KOPT-K1 (cell line): Measurements from ENCODE around the gene CTCF.

Experiments
- H3K27ac ChIP-seq: fragments of 200-600 bp; sonication (generic); 2 replicates; pipeline ENCODE4 v1.5.1; 2016; ENCODE audit warnings: antibody characterized with exemption, mild to moderate bottlenecking, low read depth, low read length; ENCODE audit not compliant: poor library complexity, severe bottlenecking
- H3K36me3 ChIP-seq: fragments of 200-600 bp; sonication (generic); 2 replicates; pipeline ENCODE4 v1.5.1; 2017; ENCODE audit warnings: antibody characterized with exemption, mild to moderate bottlenecking, low read length, moderate library complexity; ENCODE audit not compliant: insufficient read depth
- H3K9me3 ChIP-seq: fragments of 200-600 bp; sonication (generic); 2 replicates; pipeline ENCODE4 v1.5.1; 2017; ENCODE audit warnings: antibody characterized with exemption, low read length, mild to moderate bottlenecking; ENCODE audit not compliant: insufficient read depth, poor library complexity, severe bottlenecking

CTCF gene

DNA sequence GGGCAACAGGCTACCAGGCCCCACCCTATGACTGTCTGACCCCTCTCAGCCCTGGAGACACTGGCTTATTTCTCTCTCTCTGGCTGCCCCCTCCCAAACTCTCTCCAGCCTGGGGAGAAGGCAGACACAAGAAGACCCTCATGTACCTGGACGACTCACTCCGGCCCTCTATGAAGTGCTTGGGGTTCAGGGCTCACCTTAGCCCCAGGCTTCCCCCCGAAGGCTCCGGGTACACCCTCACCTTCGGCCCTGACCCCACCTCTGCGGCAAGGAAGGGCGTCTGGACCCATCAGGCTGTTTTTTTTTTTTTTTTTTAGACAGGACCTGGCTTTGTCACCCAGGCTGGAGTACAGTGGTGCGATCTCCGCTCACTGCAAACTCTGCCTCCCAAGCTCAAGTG, 81.7 kb downstream of the CTCF start:
- H3K9me3 ChIP-seq, result no peaks in the 10 kb centered on the region
- peak overlapping the region; percentile 100 for H3K27ac ChIP-seq
- H3K36me3 ChIP-seq, result peaks cover 53% of the 10 kb centered on the region

DNA sequence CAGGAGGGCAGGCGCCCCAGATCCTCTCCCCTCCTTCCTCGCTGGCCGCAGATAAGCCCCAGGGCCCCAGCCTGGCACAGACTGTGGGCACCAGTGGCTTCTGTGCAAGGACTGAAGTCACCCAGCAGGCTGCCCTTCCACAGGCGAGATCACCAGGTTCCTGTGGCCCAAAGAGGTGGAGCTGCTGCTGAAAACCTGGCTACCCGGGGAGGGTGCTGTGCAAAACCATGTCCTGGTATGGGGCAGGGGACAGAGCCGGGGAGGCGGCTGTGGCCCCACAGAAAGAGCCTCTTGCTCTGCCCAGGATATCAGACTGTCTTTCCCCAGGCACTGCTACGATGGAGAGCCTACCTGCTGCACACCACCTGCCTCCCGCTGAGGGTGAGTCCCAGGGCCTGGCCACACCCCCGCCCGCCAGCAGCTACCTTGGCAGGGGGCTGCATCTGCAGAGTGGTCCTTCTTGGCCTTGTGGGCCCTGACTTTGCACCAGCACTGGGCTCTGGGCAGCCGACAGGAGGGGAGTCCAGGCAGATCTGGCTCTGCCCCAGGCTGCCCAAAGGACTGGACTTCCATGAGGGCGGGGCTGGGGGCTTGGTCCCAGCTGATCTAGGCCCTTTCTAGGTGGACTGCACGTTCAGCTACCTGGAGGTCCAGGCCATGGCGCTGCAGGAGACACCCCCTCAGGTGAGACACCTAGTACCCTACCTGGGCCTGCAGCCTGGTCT, 83.2 kb downstream of the CTCF start:
- H3K27ac ChIP-seq, result peak overlapping the region; percentile 100
- peaks cover 53% of the 10 kb centered on the region for H3K36me3 ChIP-seq
- no peaks in the 10 kb centered on the region for H3K9me3 ChIP-seq

DNA sequence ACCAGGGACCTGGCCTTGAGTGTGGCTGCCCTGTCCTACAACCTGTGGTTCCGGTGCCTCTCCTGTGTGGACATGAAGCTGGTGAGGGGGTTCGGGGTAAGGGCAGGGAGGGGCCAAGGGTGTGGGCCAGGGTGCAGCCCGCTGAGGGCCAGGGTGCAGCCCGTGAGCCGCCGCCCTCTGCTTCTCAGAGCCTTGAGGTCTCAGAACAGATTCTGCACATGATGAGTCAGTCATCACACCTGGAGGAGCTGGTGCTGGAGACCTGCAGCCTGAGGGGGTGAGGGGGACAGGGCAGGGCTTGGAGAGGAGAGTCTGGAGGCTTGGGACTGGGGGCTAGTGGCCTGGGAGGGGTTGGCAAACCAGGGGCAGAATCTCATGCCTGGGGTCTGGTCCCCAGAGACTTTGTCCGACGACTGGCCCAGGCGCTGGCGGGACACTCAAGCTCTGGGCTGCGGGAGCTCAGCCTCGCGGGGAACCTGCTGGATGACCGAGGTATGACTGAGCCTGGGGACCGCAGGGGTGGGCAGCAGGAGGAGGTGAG, 84.9 kb downstream of the CTCF start:
- Histone ChIP-seq H3K9me3 (no peaks in the 10 kb centered on the region), H3K27ac (no peak overlapping the region), H3K36me3 (peaks cover 62% of the 10 kb centered on the region)

- no peak overlapping the region for H3K27ac ChIP-seq
- no peaks in the 10 kb centered on the region for H3K9me3 ChIP-seq
- peaks cover 66% of the 10 kb centered on the region for H3K36me3 ChIP-seq
These were observed 85.4 kb downstream of the CTCF start for GRCh38 chr16:67647681-67648080.

DNA sequence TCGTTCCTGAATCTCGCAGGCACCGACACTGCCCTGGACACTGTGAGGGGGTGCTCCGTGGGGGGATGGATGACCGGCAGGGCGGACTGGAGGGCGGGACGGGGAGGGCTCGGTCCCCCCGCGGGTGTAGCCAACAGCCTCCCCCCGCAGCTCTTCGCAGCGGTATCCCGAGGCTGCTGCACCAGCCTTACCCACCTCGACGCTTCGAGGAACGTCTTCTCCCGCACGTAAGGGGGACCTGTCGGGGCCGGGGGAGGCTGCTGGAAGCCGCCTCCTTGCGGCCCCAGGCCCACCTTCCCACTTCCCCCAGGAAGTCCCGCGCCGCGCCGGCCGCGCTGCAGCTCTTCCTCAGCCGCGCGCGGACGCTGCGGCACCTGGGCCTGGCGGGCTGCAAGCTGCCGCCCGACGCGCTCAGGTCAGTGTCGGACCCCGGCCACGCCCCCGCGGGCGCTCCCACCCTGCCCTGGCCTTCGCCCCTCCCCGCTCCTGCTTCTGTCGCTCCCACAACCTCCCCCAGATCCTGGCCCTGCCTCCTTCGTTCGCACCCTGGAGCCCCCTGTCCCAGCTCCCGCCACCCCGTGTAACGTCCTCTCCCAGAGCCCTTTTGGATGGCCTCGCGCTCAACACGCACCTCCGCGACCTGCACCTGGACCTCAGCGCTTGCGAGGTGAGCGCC, 85.9 kb downstream of the CTCF start:
- Histone ChIP-seq H3K9me3 (no peaks in the 10 kb centered on the region), H3K36me3 (peaks cover 67% of the 10 kb centered on the region), H3K27ac (no peak overlapping the region)

DNA sequence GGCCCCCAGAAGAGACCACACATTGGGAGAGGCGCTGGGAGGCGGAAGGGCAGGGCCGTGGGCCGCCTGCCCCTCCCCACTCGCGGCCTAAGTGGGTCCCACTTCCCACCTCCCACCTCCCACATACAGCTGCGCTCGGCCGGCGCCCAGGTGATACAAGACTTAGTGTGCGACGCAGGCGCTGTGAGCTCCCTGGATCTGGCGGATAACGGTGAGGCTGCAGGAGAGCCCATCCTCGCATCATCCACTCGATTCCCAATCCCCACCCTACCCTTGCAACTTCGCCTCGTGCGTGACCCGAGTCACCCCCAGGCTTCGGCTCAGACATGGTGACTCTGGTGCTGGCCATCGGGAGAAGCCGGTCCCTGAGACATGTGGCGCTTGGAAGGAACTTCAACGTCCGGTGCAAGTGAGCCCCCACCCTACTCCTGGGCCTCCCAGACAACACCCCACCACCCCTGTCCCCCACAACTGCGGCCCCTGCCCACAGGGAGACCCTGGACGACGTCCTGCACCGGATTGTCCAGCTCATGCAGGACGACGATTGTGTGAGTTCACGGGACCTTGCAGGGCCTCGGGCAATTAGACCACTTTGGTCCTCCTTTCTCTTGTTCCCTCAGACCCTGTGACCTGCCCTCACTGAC, 86.6 kb downstream of the CTCF start:
- peaks cover 74% of the 10 kb centered on the region for H3K36me3 ChIP-seq
- H3K27ac ChIP-seq, result no peak overlapping the region
- no peaks in the 10 kb centered on the region for H3K9me3 ChIP-seq

- H3K27ac ChIP-seq, result no peak overlapping the region
- peaks cover 80% of the 10 kb centered on the region for H3K36me3 ChIP-seq
- no peaks in the 10 kb centered on the region for H3K9me3 ChIP-seq
These were observed 87.2 kb downstream of the CTCF start for GRCh38 chr16:67649494-67649931.

DNA sequence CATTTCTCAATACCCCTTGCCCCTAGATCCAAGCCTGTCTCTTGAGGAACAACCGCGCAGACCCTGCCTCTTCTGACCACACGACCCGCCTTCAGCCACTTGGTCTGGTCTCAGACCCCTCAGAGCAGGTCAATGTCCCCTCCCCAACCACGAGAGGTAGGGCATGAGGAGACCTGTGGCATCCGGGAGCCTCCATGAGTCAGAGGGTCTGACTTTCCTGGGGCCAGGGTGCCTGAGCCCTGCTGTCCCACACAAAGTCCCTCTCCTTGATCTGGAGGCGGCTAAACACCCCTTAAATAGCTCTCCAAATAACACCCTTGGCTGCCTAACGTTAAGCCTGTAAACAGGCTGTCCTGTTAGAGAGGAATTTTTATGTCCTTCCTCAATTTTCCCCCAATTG, 87.7 kb downstream of the CTCF start:
- peaks cover 85% of the 10 kb centered on the region for H3K36me3 ChIP-seq

GRCh38 chr16:67651039-67651438, 88.7 kb downstream of the CTCF start:
- Histone ChIP-seq H3K9me3 (no peaks in the 10 kb centered on the region), H3K36me3 (peaks cover 94% of the 10 kb centered on the region), H3K27ac (no peak overlapping the region)

More for the DNA sequence above, 87.7 kb downstream of the CTCF start:
- no peak overlapping the region for H3K27ac ChIP-seq
- no peaks in the 10 kb centered on the region for H3K9me3 ChIP-seq

GRCh38 chr16:67651847-67652246, 89.5 kb downstream of the CTCF start:
- H3K27ac ChIP-seq, result no peak overlapping the region
- no peaks in the 10 kb centered on the region for H3K9me3 ChIP-seq
- H3K36me3 ChIP-seq, result peaks cover 94% of the 10 kb centered on the region

DNA sequence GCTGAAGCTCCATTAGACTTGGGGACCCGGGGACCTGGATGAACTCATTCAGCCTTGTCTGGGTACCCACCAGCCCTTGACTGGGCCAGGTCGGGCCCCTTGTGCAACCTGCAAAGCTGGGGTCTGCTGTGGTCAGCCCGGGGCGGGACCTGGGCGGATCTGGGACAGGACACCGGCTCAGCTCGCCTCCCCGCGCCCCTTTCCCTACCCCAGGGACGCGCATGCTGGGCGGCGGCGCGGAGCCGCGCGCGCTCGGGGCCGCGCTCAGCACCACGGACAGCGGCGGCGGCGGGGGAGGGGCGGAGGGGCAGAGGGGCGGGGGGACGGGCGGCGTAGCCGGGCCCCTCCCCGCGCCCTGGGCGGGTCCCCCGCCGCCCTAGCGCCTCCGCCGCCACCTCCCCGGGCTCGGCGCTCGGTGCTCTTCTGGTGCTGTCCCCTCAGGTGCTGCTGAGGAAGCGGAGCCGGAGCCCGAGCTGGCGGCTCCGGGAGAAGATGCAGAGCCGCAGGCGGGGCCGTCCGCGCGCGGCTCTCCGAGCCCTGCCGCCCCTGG, 90.3 kb downstream of the CTCF start:
- Histone ChIP-seq H3K9me3 (no peaks in the 10 kb centered on the region), H3K36me3 (peaks cover 95% of the 10 kb centered on the region), H3K27ac (no peak overlapping the region)

DNA sequence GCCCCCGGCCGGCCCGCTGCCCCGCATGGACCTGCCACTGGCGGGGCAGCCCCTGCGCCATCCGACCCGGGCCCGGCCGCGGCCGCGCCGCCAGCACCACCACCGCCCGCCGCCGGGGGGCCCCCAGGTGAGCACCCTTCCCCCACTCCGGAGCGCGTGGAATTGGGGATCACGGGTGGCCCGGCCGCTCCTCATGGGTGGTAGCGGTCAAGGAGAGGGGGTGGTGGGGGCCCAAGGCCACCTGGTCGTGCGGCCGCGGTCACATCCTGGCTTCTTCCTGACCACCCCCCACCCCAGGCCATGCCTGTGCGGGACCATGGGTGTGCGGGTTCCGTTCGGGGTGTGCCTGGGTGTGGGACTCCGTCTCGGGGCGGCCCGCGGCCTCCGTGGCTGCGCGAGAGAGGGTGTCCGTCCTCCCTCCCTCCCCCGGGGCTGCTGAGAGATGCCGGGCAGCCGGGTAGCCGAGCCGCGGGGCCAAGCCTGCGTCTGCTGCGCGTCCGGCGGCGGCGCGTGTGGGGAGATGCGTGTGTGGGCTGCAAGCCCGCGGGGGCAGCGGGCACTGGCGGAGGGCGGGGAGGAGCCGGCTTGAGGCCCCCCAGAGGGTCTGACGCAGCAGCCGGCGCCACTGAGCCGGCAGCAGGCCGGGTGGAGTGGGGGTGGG, 90.9 kb downstream of the CTCF start:
- Histone ChIP-seq H3K27ac (no peak overlapping the region), H3K9me3 (no peaks in the 10 kb centered on the region), H3K36me3 (peaks cover 95% of the 10 kb centered on the region)

DNA sequence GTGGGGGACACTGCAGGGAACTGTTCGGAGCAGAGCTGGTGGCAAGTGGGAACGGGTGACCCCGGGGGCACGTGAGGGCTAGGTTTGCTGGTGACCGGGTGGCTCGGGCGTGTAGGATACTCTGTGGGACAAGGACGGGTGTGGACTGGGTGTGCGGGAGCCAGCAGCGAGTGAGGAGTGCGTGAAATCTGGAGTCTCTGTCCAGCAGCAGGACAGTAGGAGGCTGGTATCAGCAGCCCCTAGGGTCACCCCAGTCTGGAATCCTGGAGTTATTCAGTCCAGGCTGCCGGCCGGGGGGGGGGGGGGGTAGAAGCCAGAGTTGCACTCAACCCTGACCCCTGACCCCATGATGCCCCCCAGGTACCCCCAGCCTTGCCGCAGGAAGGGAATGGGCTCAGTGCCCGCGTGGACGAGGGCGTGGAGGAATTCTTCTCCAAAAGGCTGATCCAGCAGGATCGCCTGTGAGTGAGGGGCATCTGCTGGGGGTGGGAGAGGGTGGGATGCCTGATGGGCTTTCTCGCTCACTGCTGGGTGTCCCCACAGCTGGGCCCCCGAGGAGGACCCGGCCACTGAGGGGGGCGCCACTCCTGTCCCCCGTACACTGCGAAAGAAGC, 91.6 kb downstream of the CTCF start:
- Histone ChIP-seq H3K9me3 (no peaks in the 10 kb centered on the region), H3K36me3 (peaks cover 95% of the 10 kb centered on the region), H3K27ac (no peak overlapping the region)

DNA sequence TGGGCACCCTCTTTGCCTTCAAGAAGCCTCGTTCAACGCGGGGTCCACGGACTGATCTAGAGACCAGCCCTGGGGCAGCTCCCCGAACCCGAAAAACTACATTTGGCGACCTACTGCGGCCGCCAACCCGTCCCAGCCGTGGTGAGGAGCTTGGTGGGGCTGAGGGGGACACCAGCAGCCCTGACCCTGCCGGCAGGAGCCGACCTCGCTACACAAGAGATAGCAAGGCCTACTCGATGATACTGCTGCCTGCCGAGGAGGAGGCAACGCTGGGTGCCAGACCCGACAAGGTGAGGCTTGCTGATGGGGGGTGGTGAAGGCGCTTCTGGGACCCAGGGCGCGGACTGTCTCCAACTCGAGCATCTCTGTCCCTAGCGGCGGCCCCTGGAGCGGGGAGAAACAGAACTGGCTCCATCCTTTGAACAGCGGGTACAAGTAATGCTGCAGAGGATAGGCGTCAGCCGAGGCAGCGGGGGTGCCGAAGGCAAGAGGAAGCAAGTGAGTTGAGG, 92.1 kb downstream of the CTCF start:
- Histone ChIP-seq H3K9me3 (no peaks in the 10 kb centered on the region), H3K27ac (no peak overlapping the region), H3K36me3 (peaks cover 92% of the 10 kb centered on the region)
